HFFc6 (cell line): ENCODE measurements around the gene FIBCD1. TPM values are rescaled to one million over a fixed set of nuclear protein-coding genes. Genes with fewer than 3 reads are reported as not detected.

Experiments used
- DNase-seq: peaks from one replicate; pipeline ENCODE4 v3.0.0-alpha.2; 2018
- H3K27ac Mint-ChIP-seq: 2 replicates; pipeline ENCODE4 v1.8.0; 2020; ENCODE audit warnings: mild to moderate bottlenecking, mixed read lengths
- H3K27me3 Mint-ChIP-seq: 2 replicates; pipeline ENCODE4 v1.8.0; 2021; ENCODE audit warnings: mild to moderate bottlenecking, moderate library complexity, mixed read lengths; ENCODE audit not compliant: insufficient read depth
- H3K36me3 Mint-ChIP-seq: 2 replicates; pipeline ENCODE4 v1.8.0; 2021; ENCODE audit warnings: low read depth, mixed read lengths
- H3K4me1 Mint-ChIP-seq: 2 replicates; pipeline ENCODE4 v1.8.0; 2020; ENCODE audit warnings: low read depth, mixed read lengths
- H3K4me3 Mint-ChIP-seq: 2 replicates; pipeline ENCODE4 v1.8.0; 2020; ENCODE audit warnings: mild to moderate bottlenecking, moderate library complexity, mixed read lengths
- H3K9me3 Mint-ChIP-seq: 2 replicates; pipeline ENCODE4 v1.8.0; 2020; ENCODE audit warnings: mild to moderate bottlenecking, mixed read lengths
- CTCF ChIP-seq: fragments of 200-600 bp; sonication (generic); IDR thresholded peaks from 2 replicates; pipeline ENCODE4 v1.5.0; 2021; ENCODE audit warnings: antibody characterized with exemption, mild to moderate bottlenecking
- total RNA-seq, 6 experiments: library from RNA; stranded (reverse); fragmentation: NEBNext Ultra II Directional; extraction: Animal tissue kit (Norgen Biotek cat#: 25700); gene quantifications; 2 replicates in 1 of 6; 3 replicates in 5 of 6; pipeline ENCODE4 v1.2.3, GENCODE V29; 2021

FIBCD1 gene
- total RNA-seq, 6 experiments from 2014 or later, result 1.5 to 9.0 (median 8.0) TPM

- DNase-seq, result no peak
- H3K27ac Mint-ChIP-seq, result no peak overlapping the region
- no peak for TF ChIP-seq CTCF
- peaks cover 12% of the 10 kb centered on the region; the same call in 1 of the 2 replicates for H3K9me3 Mint-ChIP-seq
- peaks cover 9% of the 10 kb centered on the region; the same call in 1 of the 2 replicates for H3K4me1 Mint-ChIP-seq
- no peak overlapping the region for H3K4me3 Mint-ChIP-seq
- no peaks in the 10 kb centered on the region for H3K36me3 Mint-ChIP-seq
- H3K27me3 Mint-ChIP-seq, result peaks cover 43% of the 10 kb centered on the region
Measured at GRCh38 chr9:130949188-130950038, 10.4 kb upstream of the FIBCD1 start.

GRCh38 chr9:130948266-130948665 lies 9.2 kb upstream of the FIBCD1 start:
- TF ChIP-seq CTCF, result no peak
- peaks cover 9% of the 10 kb centered on the region; the same call in 1 of the 2 replicates for H3K4me1 Mint-ChIP-seq
- H3K4me3 Mint-ChIP-seq, result no peak overlapping the region
- H3K27me3 Mint-ChIP-seq, result peaks cover 51% of the 10 kb centered on the region
- H3K9me3 Mint-ChIP-seq, result peaks cover 12% of the 10 kb centered on the region; the same call in 1 of the 2 replicates
- no peak overlapping the region for H3K27ac Mint-ChIP-seq
- H3K36me3 Mint-ChIP-seq, result no peaks in the 10 kb centered on the region
- no peak for DNase-seq

GRCh38 chr9:130947618-130948140 lies 8.6 kb upstream of the FIBCD1 start:
- no peak for TF ChIP-seq CTCF
- DNase-seq, result no peak
- H3K9me3 Mint-ChIP-seq, result peaks cover 12% of the 10 kb centered on the region; the same call in 1 of the 2 replicates
- no peak overlapping the region for H3K4me3 Mint-ChIP-seq
- peaks cover 52% of the 10 kb centered on the region for H3K27me3 Mint-ChIP-seq
- peaks cover 9% of the 10 kb centered on the region; the same call in 1 of the 2 replicates for H3K4me1 Mint-ChIP-seq
- H3K27ac Mint-ChIP-seq, result no peak overlapping the region
- H3K36me3 Mint-ChIP-seq, result no peaks in the 10 kb centered on the region

GRCh38 chr9:130946766-130947617 lies 7.9 kb upstream of the FIBCD1 start:
- peaks cover 9% of the 10 kb centered on the region; the same call in 1 of the 2 replicates for H3K4me1 Mint-ChIP-seq
- DNase-seq, result no peak
- no peak for TF ChIP-seq CTCF
- H3K4me3 Mint-ChIP-seq, result no peak overlapping the region
- peaks cover 47% of the 10 kb centered on the region for H3K27me3 Mint-ChIP-seq
- H3K36me3 Mint-ChIP-seq, result no peaks in the 10 kb centered on the region
- H3K27ac Mint-ChIP-seq, result no peak overlapping the region
- peaks cover 12% of the 10 kb centered on the region; the same call in 1 of the 2 replicates for H3K9me3 Mint-ChIP-seq

- Mint-ChIP-seq H3K36me3 (no peaks in the 10 kb centered on the region), H3K4me3 (no peak overlapping the region), H3K27me3 (peaks cover 60% of the 10 kb centered on the region), H3K27ac (no peak overlapping the region), H3K4me1 (peaks cover 14% of the 10 kb centered on the region; the same call in 1 of the 2 replicates), H3K9me3 (peaks cover 10% of the 10 kb centered on the region; the same call in 1 of the 2 replicates)
- no peak for DNase-seq
- no peak for TF ChIP-seq CTCF
Measured at GRCh38 chr9:130945173-130945572, 6.1 kb upstream of the FIBCD1 start.
